Panc1 (cell line): ENCODE measurements around the gene DBR1. TPM values are rescaled to one million over a fixed set of nuclear protein-coding genes. Genes with fewer than 3 reads are reported as not detected.

Experiments
- ATAC-seq: fragments of 200-7000 bp; cut with Tn5 transposase; 2 replicates; pipeline ENCODE4 v1.9.1; 2020; ENCODE audit warnings: mild to moderate bottlenecking, moderate library complexity
- BruUV-seq: library from RNA; stranded (reverse); fragments of 400-500 nt; replicated peaks from 2 replicates; lab custom pipeline; 2021; lab: Mats Ljungman, UMichigan
- CTCF ChIA-PET: fragments of 300-600 bp; sonication (Branson Sonifier 250); formaldehyde crosslinking; loops from one replicate; lab custom pipeline; 2022; ENCODE audit warnings: antibody characterized with exemption; lab: Charles Lee
- POLR2A ChIA-PET: fragments of 300-600 bp; sonication (Branson Sonifier 250); formaldehyde crosslinking; loops from one replicate; lab custom pipeline; 2022; ENCODE audit warnings: antibody characterized with exemption; lab: Charles Lee
- DNase-seq: peaks from one replicate; pipeline ENCODE4 v3.0.0-alpha.2; 2010; ENCODE audit warnings: low read depth, low spot score
- H3K27ac ChIP-seq: 2 replicates; pipeline ENCODE4 v1.5.1; 2011; ENCODE audit warnings: mild to moderate bottlenecking, low read length, inconsistent platforms
- H3K27me3 ChIP-seq: fragments of 200-500 bp; sonication (Bioruptor generic); 2 replicates; pipeline ENCODE4 v1.6.0; 2014; ENCODE audit warnings: low read length, inconsistent platforms; ENCODE audit not compliant: control insufficient read depth, insufficient read depth
- H3K36me3 ChIP-seq: fragments of 200-500 bp; sonication (Bioruptor generic); 2 replicates; pipeline ENCODE4 v1.5.1; 2014; ENCODE audit warnings: inconsistent platforms, mild to moderate bottlenecking, low read length, moderate library complexity; ENCODE audit not compliant: control insufficient read depth, insufficient read depth
- H3K4me1 ChIP-seq: 2 replicates; pipeline ENCODE4 v1.5.1; 2011; ENCODE audit warnings: inconsistent platforms, mild to moderate bottlenecking, low read length, moderate library complexity; ENCODE audit not compliant: control insufficient read depth, insufficient read depth
- H3K4me3 ChIP-seq, 2 experiments: 2 replicates each; pipeline ENCODE4 v1.5.1; 2011 to 2012; ENCODE audit warnings: low read depth in 2 of 2, low read length in 2 of 2, mild to moderate bottlenecking in 2 of 2, inconsistent platforms in 1 of 2, moderate library complexity in 1 of 2
- H3K9me3 ChIP-seq: fragments of 200-500 bp; sonication (Bioruptor generic); 2 replicates; pipeline ENCODE4 v1.5.1; 2014; ENCODE audit warnings: low read depth, mild to moderate bottlenecking, inconsistent platforms, low read length, moderate library complexity; ENCODE audit not compliant: control insufficient read depth, insufficient read depth
- CTCF ChIP-seq: fragments of 450-650 bp; IDR thresholded peaks from 2 replicates; pipeline ENCODE4 v1.5.1; 2017; ENCODE audit warnings: mild to moderate bottlenecking
- POLR2AphosphoS5 ChIP-seq: IDR thresholded peaks from 2 replicates; pipeline ENCODE4 v1.6.1; 2012; ENCODE audit warnings: mild to moderate bottlenecking, low read depth, low read length, moderate library complexity
- SIN3A ChIP-seq: IDR thresholded peaks from 2 replicates; pipeline ENCODE4 v1.6.1; 2012; ENCODE audit warnings: low read depth, mild to moderate bottlenecking, low read length, moderate library complexity, borderline replicate concordance; ENCODE audit not compliant: insufficient read depth
- TCF7L2 ChIP-seq: IDR thresholded peaks from 2 replicates; pipeline ENCODE4 v1.6.1; 2011; ENCODE audit warnings: mild to moderate bottlenecking, low read depth, low read length, inconsistent platforms
- in situ Hi-C: cut with HindIII; loops from 2 replicates; pipeline ENCODE4 v1.10.0; 2016; ENCODE audit warnings: low sequenced_read_pairs, low pct_unique_long_range_greater_than_20kb
- intact Hi-C: fragments of 100-400 bp; cut with micrococcal nuclease; formaldehyde crosslinking; loops from one replicate; pipeline ENCODE4 v1.10.0; 2022; ENCODE audit not compliant: unreplicated experiment
- total RNA-seq: library from RNA; stranded (reverse); gene quantifications from one replicate; pipeline ENCODE4 v1.2.1, GENCODE V29; 2021; ENCODE audit not compliant: unreplicated experiment
- TF ChIP-seq, protein P1 (sequence below), 2 experiments: IDR thresholded peaks; 2 replicates each; pipeline ENCODE4 v1.6.1; 2011 to 2012; ENCODE audit warnings: low read depth in 2 of 2, control low read depth in 1 of 2, low read length in 1 of 2, mild to moderate bottlenecking in 1 of 2, moderate library complexity in 1 of 2; ENCODE audit not compliant: insufficient read depth in 1 of 2

The DBR1 gene
- total RNA-seq, 1 experiment from 2014 or later: 21.8 TPM

DNA sequence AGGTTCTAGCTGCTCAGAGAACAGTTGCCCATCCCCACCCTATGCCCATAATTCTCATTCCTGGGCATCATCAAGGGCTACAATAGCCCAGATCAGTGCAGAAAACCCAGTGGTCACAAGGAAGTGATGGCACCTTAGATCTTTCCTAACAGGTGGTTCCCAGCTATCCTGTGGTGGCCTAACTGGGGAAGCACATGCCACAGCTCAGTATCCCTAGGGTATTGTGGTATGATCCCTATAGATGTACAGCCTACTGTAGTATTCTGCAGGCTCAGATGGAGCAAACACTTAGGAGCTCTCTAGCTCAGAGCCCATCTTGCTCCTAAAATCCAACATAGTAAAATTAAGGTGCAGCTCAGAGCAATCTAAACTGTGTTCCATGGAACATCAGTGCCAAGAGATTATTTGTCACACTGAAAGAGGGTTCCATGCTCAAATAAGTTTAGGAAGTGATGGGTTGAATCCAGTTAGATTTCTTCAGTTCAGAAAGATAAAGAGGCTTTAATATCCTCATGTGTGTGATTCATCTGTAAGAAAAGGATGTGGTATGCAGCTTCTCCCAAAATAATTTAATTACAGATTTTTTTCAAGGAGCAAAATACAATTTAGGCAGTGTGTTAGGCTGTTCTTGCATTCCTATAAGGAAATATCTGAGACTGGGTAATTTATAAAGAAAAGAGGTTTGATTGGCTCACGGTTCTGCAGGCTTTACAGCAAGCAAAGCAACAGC is 46.9 kb downstream of the DBR1 start:
- POLR2A ChIA-PET: interaction anchor here (0.7 kb wide), 1 partner anchor 12 kb away, joined by 5 read pairs; no protein-coding TSS in a partner anchor
- ATAC-seq (peak; percentile 73), DNase-seq (no peak)
- Histone ChIP-seq H3K9me3 (no peaks in the 10 kb centered on the region; the same call in 1 of the 2 replicates), H3K4me3 (no peak overlapping the region), H3K27me3 (peaks cover 4% of the 10 kb centered on the region), H3K4me1 (no peaks in the 10 kb centered on the region), H3K27ac (no peak overlapping the region), H3K36me3 (no peaks in the 10 kb centered on the region)
- intact Hi-C loops (no loop called here), in situ Hi-C loops (no loop called here)
- BruUV-seq: no TSS peak
- CTCF ChIA-PET: interaction anchor here (0.5 to 0.6 kb wide), 4 partner anchors 10 to 302 kb away, joined by 3 to 7 read pairs (median 6); no protein-coding TSS in a partner anchor
- TF ChIP-seq SIN3A (no peak), CTCF (no peak), TCF7L2 (no peak), POLR2AphosphoS5 (no peak)
- TF ChIP-seq, protein P1, sequence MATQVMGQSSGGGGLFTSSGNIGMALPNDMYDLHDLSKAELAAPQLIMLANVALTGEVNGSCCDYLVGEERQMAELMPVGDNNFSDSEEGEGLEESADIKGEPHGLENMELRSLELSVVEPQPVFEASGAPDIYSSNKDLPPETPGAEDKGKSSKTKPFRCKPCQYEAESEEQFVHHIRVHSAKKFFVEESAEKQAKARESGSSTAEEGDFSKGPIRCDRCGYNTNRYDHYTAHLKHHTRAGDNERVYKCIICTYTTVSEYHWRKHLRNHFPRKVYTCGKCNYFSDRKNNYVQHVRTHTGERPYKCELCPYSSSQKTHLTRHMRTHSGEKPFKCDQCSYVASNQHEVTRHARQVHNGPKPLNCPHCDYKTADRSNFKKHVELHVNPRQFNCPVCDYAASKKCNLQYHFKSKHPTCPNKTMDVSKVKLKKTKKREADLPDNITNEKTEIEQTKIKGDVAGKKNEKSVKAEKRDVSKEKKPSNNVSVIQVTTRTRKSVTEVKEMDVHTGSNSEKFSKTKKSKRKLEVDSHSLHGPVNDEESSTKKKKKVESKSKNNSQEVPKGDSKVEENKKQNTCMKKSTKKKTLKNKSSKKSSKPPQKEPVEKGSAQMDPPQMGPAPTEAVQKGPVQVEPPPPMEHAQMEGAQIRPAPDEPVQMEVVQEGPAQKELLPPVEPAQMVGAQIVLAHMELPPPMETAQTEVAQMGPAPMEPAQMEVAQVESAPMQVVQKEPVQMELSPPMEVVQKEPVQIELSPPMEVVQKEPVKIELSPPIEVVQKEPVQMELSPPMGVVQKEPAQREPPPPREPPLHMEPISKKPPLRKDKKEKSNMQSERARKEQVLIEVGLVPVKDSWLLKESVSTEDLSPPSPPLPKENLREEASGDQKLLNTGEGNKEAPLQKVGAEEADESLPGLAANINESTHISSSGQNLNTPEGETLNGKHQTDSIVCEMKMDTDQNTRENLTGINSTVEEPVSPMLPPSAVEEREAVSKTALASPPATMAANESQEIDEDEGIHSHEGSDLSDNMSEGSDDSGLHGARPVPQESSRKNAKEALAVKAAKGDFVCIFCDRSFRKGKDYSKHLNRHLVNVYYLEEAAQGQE (IDR thresholded peaks at IDR 0.05; ENCODE audit: insufficient read depth in 1 of 2, low read depth in 2 of 2, low read length in 1 of 2): no peak

DNA sequence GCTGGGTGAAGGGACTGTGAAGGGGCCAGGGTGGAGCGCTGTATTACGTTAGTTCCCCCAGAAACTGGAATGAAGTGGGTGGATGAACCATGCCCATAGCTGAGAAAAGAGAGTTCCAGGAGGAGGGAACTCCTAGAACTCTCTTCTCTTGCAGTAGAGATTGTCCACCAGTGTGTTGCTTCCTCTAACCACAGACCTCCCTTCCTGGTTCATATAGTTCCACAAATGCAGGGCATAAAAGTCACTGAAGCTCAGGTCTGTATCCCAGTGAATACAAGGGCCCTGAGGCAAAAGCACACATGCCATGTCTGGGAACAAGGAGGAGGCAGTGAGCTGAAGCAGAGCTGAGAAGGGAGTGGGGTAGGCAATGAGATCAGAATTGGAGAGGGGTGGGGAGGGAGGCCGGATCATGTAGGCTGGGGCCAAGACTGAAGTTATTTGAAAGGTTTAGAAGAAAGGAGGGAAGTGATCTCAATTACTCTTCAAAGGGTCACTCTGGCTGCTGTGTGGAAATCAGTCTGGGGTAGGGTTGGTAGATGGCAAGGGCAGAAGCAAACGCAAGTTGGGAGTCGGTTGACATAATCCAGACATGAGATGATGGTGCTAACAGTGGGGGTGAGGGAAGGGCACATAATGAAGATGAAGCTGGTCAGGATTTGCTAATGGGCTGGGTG is 49.0 kb downstream of the DBR1 start:
- CTCF ChIA-PET: interaction anchor here (0.7 kb wide), 1 partner anchor 73 kb away, joined by 13 read pairs; no protein-coding TSS in a partner anchor

More for the DNA sequence above, 49.0 kb downstream of the DBR1 start:
- peaks cover 3% of the 10 kb centered on the region for H3K27me3 ChIP-seq
- in situ Hi-C loops (no loop called here), intact Hi-C loops (no loop called here)
- no TSS peak for BruUV-seq
- H3K36me3 ChIP-seq: no peaks in the 10 kb centered on the region
- TF ChIP-seq, protein P1 (IDR thresholded peaks at IDR 0.05; ENCODE audit: insufficient read depth in 1 of 2, low read depth in 2 of 2, low read length in 1 of 2): no peak
- TF ChIP-seq POLR2AphosphoS5 (no peak), CTCF (no peak), TCF7L2 (no peak)
- H3K9me3 ChIP-seq: no peaks in the 10 kb centered on the region; the same call in 1 of the 2 replicates
- ATAC-seq: peak; percentile 73
- H3K4me1 ChIP-seq: no peaks in the 10 kb centered on the region
- DNase-seq: no peak
- H3K27ac ChIP-seq: no peak overlapping the region
- POLR2A ChIA-PET: no interaction called here
- no peak overlapping the region for H3K4me3 ChIP-seq
